ENCODE measurements around the gene MACROD2.
A peak's percentile ranks its signal among the peaks of the same experiment; 100 is the strongest.

MACROD2 gene

GRCh38 chr20:15224199-15224598, 1228.9 kb downstream of the MACROD2 start:
- no peak for DNase-seq (ENCODE audit: low read depth)

DNA sequence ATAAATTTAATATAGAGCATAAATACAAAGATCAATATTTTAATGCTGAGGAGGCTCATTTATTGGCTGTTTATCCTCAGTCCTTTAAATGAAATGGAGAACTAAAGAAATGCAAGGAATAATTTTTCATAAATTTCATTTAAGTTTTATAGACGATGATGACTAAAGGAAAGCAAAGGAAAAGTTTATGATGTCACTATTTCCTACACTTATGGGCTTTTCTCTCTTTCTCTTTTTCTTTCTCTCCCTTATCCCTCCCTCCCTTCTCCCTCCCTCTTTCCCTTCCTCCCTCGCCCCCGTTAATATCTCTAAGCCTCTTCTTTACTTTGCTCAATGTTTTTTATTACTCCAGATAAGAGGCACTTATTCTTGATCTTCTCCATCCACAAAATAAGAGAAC, 1231.8 kb downstream of the MACROD2 start:
- no peak for DNase-seq (ENCODE audit: low read depth)

GRCh38 chr20:15232243-15232642, 1236.9 kb downstream of the MACROD2 start:
- no peak for DNase-seq (ENCODE audit: low read depth)

DNA sequence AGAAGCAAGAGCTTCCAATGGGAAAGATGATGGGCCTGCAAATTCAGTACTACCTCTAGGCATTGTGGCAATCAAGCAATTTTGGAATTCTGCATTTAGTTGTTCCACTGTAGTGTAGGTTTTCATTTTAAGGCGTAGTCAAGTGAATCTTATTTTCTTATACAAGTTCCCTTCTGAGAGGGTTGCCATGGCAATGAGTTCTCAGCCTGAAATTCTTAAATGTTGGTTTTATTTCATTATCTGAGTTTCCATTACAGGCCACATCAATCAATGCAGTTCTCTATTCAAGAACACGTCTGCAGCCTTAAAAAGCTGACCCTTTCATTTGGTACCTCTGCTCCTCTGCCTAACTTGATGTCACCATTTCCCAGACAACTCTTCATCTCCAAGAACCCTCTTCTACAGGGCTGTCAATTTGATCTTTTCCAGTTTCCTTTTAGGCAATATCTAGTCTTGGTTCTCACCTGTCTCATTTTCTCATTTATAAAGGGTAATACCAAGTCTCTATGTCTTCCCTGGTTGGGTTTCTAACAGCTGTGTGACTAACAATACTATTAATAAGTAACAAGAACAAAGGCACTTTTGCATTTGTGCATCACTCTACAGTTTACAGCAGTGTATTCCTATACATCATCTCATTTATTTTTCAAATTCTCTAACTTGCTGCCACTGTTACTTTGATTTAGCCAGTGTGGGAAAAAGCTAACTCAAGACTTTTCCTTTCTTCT, 1240.3 kb downstream of the MACROD2 start:
- DNase-seq (ENCODE audit: low read depth), result no peak

DNA sequence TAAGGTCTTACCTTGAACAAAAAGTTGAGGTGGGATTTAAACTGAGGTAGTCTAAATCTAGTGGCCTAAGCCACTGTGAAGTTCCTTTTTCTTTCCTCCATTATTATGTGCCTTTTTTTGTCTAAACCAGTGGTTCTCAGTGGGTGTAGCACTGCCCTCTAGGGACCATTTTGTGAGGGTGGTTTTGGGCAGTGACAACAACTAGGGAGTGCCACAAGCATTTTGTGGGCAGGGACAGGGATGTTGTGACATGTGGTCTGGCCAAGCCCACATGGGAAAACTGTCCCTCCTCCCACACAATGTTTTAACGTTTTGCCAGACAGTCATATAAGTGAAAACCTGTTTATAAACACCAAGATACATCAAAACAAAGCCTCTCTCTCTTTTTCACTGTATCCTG, 1241.5 kb downstream of the MACROD2 start:
- DNase-seq (ENCODE audit: low read depth), result peak; percentile 22

GRCh38 chr20:15239542-15240206, 1244.4 kb downstream of the MACROD2 start:
- DNase-seq (ENCODE audit: low read depth), result no peak

DNA sequence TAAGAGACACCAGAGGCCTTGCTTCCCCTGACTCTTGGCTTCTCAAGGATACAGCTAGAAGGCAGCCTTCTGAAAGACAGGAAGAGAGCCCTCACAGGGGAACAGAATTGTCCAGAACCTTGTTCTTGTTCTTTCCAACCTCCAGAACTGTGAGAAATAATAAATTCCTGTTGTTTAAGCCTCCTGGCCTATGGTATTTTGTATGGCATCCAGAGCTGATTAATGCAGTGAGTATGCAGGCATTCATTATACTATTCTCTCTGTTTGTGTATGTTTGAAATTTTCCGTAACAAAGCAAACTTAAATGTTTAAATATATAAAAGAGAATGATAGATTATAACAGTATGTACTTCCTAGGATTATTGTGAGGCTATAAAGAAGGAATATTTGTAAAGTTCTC, 1245.5 kb downstream of the MACROD2 start:
- DNase-seq (ENCODE audit: low read depth), result no peak

GRCh38 chr20:15241681-15242080, 1246.4 kb downstream of the MACROD2 start:
- no peak for DNase-seq (ENCODE audit: low read depth)

DNA sequence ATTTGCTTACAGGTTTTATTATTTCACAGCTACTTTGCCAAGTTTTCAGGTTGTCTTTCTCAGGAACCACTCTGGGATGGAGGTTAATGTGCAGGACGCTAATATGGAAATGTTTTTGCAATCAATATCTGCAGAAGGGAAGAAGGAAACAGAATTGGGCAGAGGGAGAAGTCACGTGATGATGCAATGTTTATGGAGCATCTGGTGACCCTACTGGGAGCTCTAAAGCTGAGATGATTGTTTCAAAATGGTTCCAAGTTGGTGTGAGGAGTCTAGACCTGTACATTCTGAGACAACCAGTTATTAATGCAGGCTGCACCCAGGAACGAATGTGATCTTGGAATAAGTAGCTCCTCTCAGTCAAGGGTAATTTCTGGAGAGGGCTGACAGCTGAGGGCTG, 1247.5 kb downstream of the MACROD2 start:
- DNase-seq (ENCODE audit: low read depth), result no peak

- DNase-seq (ENCODE audit: low read depth), result no peak
Observed at GRCh38 chr20:15245896-15246295, 1250.6 kb downstream of the MACROD2 start.

GRCh38 chr20:15248618-15249395, 1253.5 kb downstream of the MACROD2 start:
- no peak for DNase-seq (ENCODE audit: low read depth)

DNA sequence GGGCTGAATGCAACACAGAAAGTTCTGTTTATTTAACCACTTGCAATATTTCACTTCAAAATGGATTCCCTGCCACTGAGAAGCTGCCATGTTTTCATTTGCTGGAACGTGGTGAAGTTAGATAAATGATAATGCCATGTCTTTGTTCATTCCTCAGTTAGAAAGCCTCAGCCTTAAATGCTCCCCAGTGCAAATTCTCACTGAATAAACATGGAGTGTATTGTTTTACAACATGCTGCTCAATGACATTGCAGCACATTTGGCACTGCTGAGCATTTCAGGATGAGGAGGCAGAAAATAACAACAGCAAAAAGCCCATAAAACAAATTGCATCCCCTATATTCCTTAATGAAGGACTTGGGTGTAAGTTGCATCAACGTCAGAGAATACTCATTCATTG, 1255.9 kb downstream of the MACROD2 start:
- DNase-seq (ENCODE audit: low read depth), result no peak

GRCh38 chr20:15252304-15252703, 1257.0 kb downstream of the MACROD2 start:
- no peak for DNase-seq (ENCODE audit: low read depth)

DNA sequence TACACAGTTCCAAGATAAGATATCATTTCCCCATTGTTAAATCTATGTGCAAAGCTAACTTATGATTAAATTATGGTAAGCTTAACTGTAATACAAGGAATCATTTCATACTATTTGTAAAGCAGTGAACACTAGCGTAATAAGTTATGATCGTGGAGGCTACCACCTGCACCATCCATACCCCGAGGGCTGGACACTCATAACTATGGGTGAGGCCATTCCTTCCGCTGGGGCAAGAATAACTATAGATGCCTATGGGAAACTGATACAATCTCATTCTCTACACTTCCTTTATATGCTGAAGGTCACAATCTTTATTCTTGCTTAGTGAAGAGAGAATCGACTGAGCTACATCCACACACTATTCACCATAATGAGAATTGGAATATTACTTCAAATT, 1258.1 kb downstream of the MACROD2 start:
- no peak for DNase-seq (ENCODE audit: low read depth)

- DNase-seq (ENCODE audit: low read depth), result no peak
Observed at GRCh38 chr20:15256676-15257568, 1261.6 kb downstream of the MACROD2 start.

- DNase-seq (ENCODE audit: low read depth), result no peak
Observed at GRCh38 chr20:15257569-15257870, 1262.2 kb downstream of the MACROD2 start.

GRCh38 chr20:15265581-15266309, 1270.4 kb downstream of the MACROD2 start:
- DNase-seq (ENCODE audit: low read depth), result no peak

GRCh38 chr20:15267935-15268334, 1272.6 kb downstream of the MACROD2 start:
- DNase-seq (ENCODE audit: low read depth), result no peak

DNA sequence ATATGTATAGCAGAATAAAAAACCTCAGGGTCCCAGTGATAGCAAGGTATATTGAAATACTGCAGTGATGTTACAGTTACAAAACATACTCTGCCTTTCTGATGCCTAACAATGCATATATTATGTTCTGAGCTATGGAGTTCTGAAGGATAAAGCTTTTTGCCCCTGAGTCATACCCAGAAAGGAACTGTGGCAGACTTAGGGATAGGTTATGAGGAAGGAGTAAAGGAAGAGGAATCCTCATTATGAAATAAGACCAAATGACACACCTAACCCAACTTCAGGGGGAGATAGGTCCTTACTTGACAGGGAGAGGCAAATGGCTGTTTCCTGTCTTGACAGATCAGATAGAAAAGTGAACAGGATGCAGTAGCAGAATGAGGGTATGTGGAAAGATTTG, 1282.7 kb downstream of the MACROD2 start:
- no peak for DNase-seq (ENCODE audit: low read depth)

GRCh38 chr20:15287329-15287728, 1292.0 kb downstream of the MACROD2 start:
- DNase-seq (ENCODE audit: low read depth), result no peak

DNA sequence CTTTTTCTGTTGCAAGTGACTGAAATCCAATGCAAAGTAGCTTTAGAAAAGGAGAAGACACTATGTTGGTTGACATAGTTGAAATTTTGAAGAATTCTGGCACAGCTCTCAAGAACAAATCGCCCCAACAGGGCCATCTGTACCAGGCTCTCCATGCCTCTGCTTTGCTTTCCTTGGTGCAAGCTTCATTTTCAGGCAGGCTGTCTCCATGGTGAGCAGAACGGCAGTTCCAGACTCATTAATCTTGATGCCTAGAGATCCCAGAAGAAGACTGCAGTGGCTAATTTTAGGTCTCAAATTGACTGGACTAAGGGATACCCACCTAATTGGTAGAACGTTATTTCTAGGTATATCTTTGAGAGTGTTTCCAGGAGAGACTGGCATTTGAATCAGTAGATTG, 1292.8 kb downstream of the MACROD2 start:
- no peak for DNase-seq (ENCODE audit: low read depth)

DNA sequence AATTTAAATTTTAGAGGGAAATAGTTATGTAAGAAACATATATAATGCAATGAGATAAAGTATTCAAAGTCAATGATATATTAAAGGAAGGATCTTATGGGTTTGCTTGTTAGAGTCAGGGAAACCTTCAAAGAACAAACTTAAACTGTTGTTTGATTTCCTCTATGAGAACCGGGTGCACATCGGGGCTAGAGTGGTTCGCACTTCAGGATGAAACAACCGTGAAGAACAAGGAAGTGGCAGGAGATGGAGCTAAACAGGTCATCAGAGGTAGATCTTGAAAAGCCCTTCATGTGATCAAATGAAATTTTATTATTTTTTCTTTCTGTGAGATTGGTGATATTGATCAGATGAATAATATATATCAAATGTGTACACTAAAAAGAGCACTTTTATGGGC, 1294.0 kb downstream of the MACROD2 start:
- no peak for DNase-seq (ENCODE audit: low read depth)

Data from GM04504 (cell line).